T-cell (primary cell): ENCODE measurements around the gene ZDHHC23. TPM values are rescaled to one million over a fixed set of nuclear protein-coding genes. Genes with fewer than 3 reads are reported as not detected.

Experiments
- ATAC-seq, 4 experiments: fragments of 200-7000 bp in 3 of 4; fragments of 150-1000 bp in 1 of 4; cut with Tn5 transposase; replicated peaks in 1 of 4; 1 replicate in 3 of 4; 2 replicates in 1 of 4; pipeline ENCODE4 v1.10.0; 2021; ENCODE audit warnings: moderate library complexity in 3 of 4, mild to moderate bottlenecking in 2 of 4, moderate number of reproducible peaks in 1 of 4
- CTCF ChIA-PET, 2 donors: fragments of 300-600 bp; sonication (Branson Sonifier 250); formaldehyde crosslinking; loops; one replicate each; lab custom pipeline; 2022; ENCODE audit warnings: antibody characterized with exemption in 2 of 2; lab: Charles Lee
- POLR2A ChIA-PET, 2 donors: fragments of 300-600 bp; sonication (Branson Sonifier 250); formaldehyde crosslinking; loops; one replicate each; lab custom pipeline; 2022; ENCODE audit warnings: antibody characterized with exemption in 2 of 2; lab: Charles Lee
- DNase-seq, 35 experiments: peaks; one replicate each; pipeline versions ENCODE4 v3.0.0 to v3.0.0-alpha.2; 2013 to 2023
- H3K27ac ChIP-seq: one replicate; pipeline ENCODE4 v1.5.1; 2013; ENCODE audit warnings: low read length
- H3K27me3 ChIP-seq, 2 experiments: replicated peaks in 1 of 2; 1 replicate in 1 of 2; 2 replicates in 1 of 2; pipeline versions ENCODE4 v1.6.1 to v1.7.0; 2013; ENCODE audit warnings: low read length in 1 of 2, mixed read lengths in 1 of 2; ENCODE audit not compliant: control insufficient read depth in 2 of 2, insufficient read depth in 2 of 2; ENCODE audit errors: extremely low read depth in 1 of 2
- H3K36me3 ChIP-seq, 2 donors: 1 replicate in 1 of 2; 2 replicates in 1 of 2; pipeline versions ENCODE4 v1.6.1 to v1.7.0; 2013; ENCODE audit warnings: low read length in 1 of 2; ENCODE audit not compliant: control insufficient read depth in 2 of 2, insufficient read depth in 1 of 2; ENCODE audit errors: extremely low read depth in 1 of 2
- H3K4me1 ChIP-seq, 2 experiments: 1 replicate in 1 of 2; 2 replicates in 1 of 2; pipeline versions ENCODE4 v1.6.1 to v1.7.0; 2013; ENCODE audit warnings: low read length in 2 of 2, mixed read lengths in 1 of 2; ENCODE audit not compliant: insufficient read depth in 2 of 2, control insufficient read depth in 1 of 2; ENCODE audit errors: extremely low read depth in 1 of 2
- H3K4me3 ChIP-seq, 2 donors: 1 replicate in 1 of 2; 2 replicates in 1 of 2; pipeline versions ENCODE4 v1.5.1 to v1.7.0; 2013; ENCODE audit warnings: mild to moderate bottlenecking in 2 of 2, low read length in 1 of 2, moderate library complexity in 1 of 2; ENCODE audit not compliant: control insufficient read depth in 1 of 2; ENCODE audit errors: extremely low read depth in 1 of 2
- H3K9me3 ChIP-seq: 2 replicates; pipeline ENCODE4 v1.7.0; 2013
- H3K27ac Mint-ChIP-seq, 2 donors: one replicate each; pipeline ENCODE4 v1.8.0; 2020 to 2021; ENCODE audit warnings: mild to moderate bottlenecking in 2 of 2, mixed read lengths in 2 of 2
- H3K27me3 Mint-ChIP-seq, 2 donors: one replicate each; pipeline ENCODE4 v1.8.0; 2021 to 2022; ENCODE audit warnings: mixed read lengths in 2 of 2
- H3K36me3 Mint-ChIP-seq: one replicate; pipeline ENCODE4 v1.8.0; 2021; ENCODE audit warnings: mixed read lengths
- H3K4me1 Mint-ChIP-seq, 3 donors: one replicate each; pipeline ENCODE4 v1.8.0; 2020 to 2022; ENCODE audit warnings: mixed read lengths in 3 of 3, mild to moderate bottlenecking in 1 of 3
- H3K4me3 Mint-ChIP-seq, 3 donors: one replicate each; pipeline ENCODE4 v1.8.0; 2020 to 2022; ENCODE audit warnings: mild to moderate bottlenecking in 3 of 3, mixed read lengths in 3 of 3, moderate library complexity in 3 of 3
- H3K9me3 Mint-ChIP-seq, 3 donors: one replicate each; pipeline ENCODE4 v1.8.0; 2020 to 2022; ENCODE audit warnings: mixed read lengths in 3 of 3
- WGBS: methylation state at CpG from one replicate; pipeline ENCODE4 v1.1.5; 2013; ENCODE audit warnings: missing lambda C conversion rate; ENCODE audit not compliant: insufficient coverage; 5-methylcytosine and 5-hydroxymethylcytosine counted together
- total RNA-seq, 35 experiments: library from RNA in 6 of 35; stranded (reverse) in 6 of 35; fragments of 120-200 nt in 1 of 35; gene quantifications; one replicate each; pipeline versions ENCODE4 v1.2.1 to v1.2.4 and lab custom pipeline; 2013 to 2026

Gene ZDHHC23
- total RNA-seq, 5 donors from 2014 or later (not counting 1 experiment from before 2014, with no cell fraction given) = 4.4 to 7.2 (median 5.4) TPM

GRCh38 chr3:113914646-113915045, 33.2 kb upstream of the ZDHHC23 start:
- Mint-ChIP-seq H3K4me1 (peaks cover 6 to 8% (median 8%) of the 10 kb centered on the region in 3 donors), H3K9me3 (no peaks in the 10 kb centered on the region), H3K27ac (no peak overlapping the region), H3K27me3 (peaks cover 0 to 2% of the 10 kb centered on the region in 2 donors), H3K4me3 (no peak overlapping the region), H3K36me3 (no peaks in the 10 kb centered on the region)
- ATAC-seq (no peak), DNase-seq (no peak)
- no peaks in the 10 kb centered on the region for H3K27me3 ChIP-seq
- POLR2A ChIA-PET = interaction anchor here in 1 of 2 donors (0.7 kb wide), 1 partner anchor 54 kb away, joined by 3 read pairs; no protein-coding TSS in a partner anchor
- no peaks in the 10 kb centered on the region for H3K4me1 ChIP-seq
- H3K27ac ChIP-seq = no peak overlapping the region
- H3K4me3 ChIP-seq = no peak overlapping the region
- no peaks in the 10 kb centered on the region for H3K9me3 ChIP-seq
- CTCF ChIA-PET = interaction anchor here in 1 of 2 donors (0.6 to 1.1 kb wide), 3 partner anchors 98 to 179 kb away, joined by 3 to 4 read pairs (median 4); no protein-coding TSS in a partner anchor
- no CpG with 5 or more reads among the region's 2 CpGs for WGBS
- no peaks in the 10 kb centered on the region for H3K36me3 ChIP-seq

DNA sequence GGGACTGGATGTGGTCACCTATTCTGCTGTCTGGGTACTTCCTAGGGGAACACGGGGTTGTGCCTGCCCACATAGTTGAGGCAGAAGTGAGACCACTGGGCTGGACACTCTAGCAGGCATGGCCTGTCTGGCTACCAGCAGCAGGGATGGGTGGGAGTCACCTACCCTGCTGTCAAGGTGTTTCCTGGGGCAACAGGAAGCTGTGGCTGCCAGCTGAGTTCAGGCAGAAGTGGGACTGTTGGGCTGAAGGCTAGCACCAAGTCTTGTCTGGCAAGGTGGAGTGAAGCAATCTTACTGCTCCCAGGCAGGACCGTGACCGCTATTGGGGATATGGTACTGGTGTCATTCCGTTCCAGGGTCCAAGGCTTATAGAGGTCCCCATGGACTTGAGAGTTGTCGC, 20.3 kb upstream of the ZDHHC23 start:
- ChIA-PET POLR2A (no interaction called here), CTCF (no interaction called here)
- H3K9me3 ChIP-seq = no peaks in the 10 kb centered on the region
- ATAC-seq (peak in 2 of 4 experiments; percentile 24 to 32), DNase-seq (no peak)
- H3K27ac Mint-ChIP-seq = no peak overlapping the region
- peaks cover 10% of the 10 kb centered on the region for H3K36me3 Mint-ChIP-seq
- no peak overlapping the region for H3K27ac ChIP-seq
- 36% methylated on average over 4 of the region's 5 CpGs for WGBS
- H3K9me3 Mint-ChIP-seq = peaks cover 11 to 25% (median 21%) of the 10 kb centered on the region in 3 donors
- H3K36me3 ChIP-seq = no peaks in the 10 kb centered on the region
- no peak overlapping the region for H3K4me3 Mint-ChIP-seq
- peaks cover 0 to 6% of the 10 kb centered on the region in 2 experiments for H3K4me1 ChIP-seq
- H3K27me3 ChIP-seq = peaks cover 0 to 14% of the 10 kb centered on the region in 2 experiments
- no peaks in the 10 kb centered on the region for H3K4me1 Mint-ChIP-seq
- no peak overlapping the region for H3K4me3 ChIP-seq
- peaks cover 0 to 24% of the 10 kb centered on the region in 2 donors for H3K27me3 Mint-ChIP-seq

GRCh38 chr3:113946831-113947230, 982 bp upstream of the ZDHHC23 start:
- no peaks in the 10 kb centered on the region for H3K9me3 Mint-ChIP-seq
- H3K27me3 ChIP-seq = peaks cover 0 to 4% of the 10 kb centered on the region in 2 experiments
- peak overlapping the region; percentile 74 to 82 (median 81) for H3K4me3 Mint-ChIP-seq
- H3K4me3 ChIP-seq = peak overlapping the region in 1 of 2 donors; percentile 72
- no peaks in the 10 kb centered on the region for H3K36me3 ChIP-seq
- DNase-seq (no peak), ATAC-seq (no peak)
- H3K27ac ChIP-seq = no peak overlapping the region
- peaks cover 13 to 19% of the 10 kb centered on the region in 2 donors for H3K27me3 Mint-ChIP-seq
- ChIA-PET CTCF (no interaction called here), POLR2A (no interaction called here)
- no peaks in the 10 kb centered on the region for H3K9me3 ChIP-seq
- no peak overlapping the region for H3K27ac Mint-ChIP-seq
- 75% methylated on average over 1 of the region's 7 CpGs for WGBS
- H3K4me1 ChIP-seq = peaks cover 0 to 14% of the 10 kb centered on the region in 2 experiments
- H3K36me3 Mint-ChIP-seq = no peaks in the 10 kb centered on the region
- peaks cover 0 to 16% (median 9%) of the 10 kb centered on the region in 3 donors for H3K4me1 Mint-ChIP-seq

DNA sequence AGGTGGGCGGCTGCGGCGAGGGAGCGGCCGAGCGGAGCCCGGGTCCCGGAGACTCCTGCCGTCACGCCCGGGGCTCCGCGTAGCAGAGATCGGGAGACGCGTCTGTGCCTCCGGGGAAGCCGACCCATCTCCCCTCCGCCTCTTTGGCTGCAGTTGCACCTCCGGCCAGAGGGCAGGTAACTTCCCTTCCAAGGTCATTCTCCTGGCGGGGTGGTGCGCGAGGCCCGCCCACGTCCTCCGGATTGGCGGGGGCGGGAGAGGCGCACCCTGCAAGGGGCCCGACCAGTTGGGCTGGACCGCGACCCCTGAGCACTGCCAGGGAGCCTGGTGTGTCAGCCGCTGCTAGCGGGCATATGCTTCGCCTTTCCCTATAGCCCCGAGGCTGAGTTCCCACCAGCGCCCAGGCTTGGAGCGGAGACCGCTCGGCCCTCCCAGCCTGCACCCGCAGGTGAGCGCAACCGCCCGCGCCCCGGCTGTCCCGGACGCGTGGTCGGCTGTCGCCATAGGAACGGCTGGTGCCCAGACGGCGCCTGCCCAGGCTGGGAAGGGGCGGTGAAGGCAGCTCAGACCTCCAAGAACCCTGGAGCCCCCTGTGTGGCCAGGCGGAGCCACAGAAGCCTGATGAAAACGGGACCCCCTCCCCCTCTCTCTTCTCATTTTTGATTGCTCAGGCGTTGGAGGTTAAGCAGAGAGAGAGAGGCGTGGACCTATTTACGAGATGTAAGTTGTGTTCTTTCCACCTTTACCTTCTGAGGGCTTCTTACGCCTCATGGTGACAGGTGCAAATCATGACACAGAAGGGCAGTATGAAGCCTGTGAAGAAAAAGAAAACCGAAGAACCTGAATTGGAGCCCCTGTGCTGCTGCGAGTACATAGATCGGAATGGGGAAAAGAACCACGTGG, 453 bp downstream of the ZDHHC23 start:
- Mint-ChIP-seq H3K36me3 (peaks cover 4% of the 10 kb centered on the region), H3K27me3 (peaks cover 5 to 10% of the 10 kb centered on the region in 2 donors), H3K27ac (peak overlapping the region in 1 of 2 donors; percentile 25), H3K4me1 (peaks cover 4 to 20% (median 13%) of the 10 kb centered on the region in 3 donors), H3K9me3 (no peaks in the 10 kb centered on the region), H3K4me3 (peak overlapping the region; percentile 71 to 75 (median 73))
- H3K9me3 ChIP-seq = no peaks in the 10 kb centered on the region
- H3K4me1 ChIP-seq = peaks cover 0 to 14% of the 10 kb centered on the region in 2 experiments
- peak overlapping the region; percentile 74 for H3K4me3 ChIP-seq
- ChIA-PET POLR2A (no interaction called here), CTCF (no interaction called here)
- H3K27ac ChIP-seq = no peak overlapping the region
- peak in 18 of 35 experiments; percentile 3 to 43 (median 10) for DNase-seq
- 3% methylated on average over 47 of the region's 65 CpGs for WGBS
- H3K36me3 ChIP-seq = no peaks in the 10 kb centered on the region
- H3K27me3 ChIP-seq = peaks cover 0 to 4% of the 10 kb centered on the region in 2 experiments
- ATAC-seq = peak; percentile 34 to 51 (median 37)

DNA sequence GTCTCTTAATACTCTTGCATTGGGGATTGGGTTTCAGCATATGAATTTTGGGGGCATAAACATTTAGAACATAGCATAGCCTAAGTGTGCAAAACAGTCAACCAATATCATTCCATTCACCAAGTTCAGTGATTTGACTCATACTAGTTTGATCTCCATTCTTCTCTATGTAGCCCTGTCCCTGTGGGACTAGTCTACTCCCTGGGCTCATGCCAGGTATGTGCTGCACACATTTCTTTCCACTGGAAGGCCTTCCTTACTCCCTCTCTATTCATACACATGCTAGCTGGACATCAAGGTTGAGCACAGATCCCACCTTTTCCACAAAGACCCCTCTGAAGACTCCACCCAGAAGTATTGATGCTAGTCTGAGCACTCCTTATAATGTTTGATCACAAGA, 5.1 kb downstream of the ZDHHC23 start:
- POLR2A ChIA-PET = no interaction called here
- no peaks in the 10 kb centered on the region for H3K36me3 ChIP-seq
- H3K36me3 Mint-ChIP-seq = peaks cover 16% of the 10 kb centered on the region
- no peak overlapping the region for H3K4me3 Mint-ChIP-seq
- no peak for ATAC-seq
- CTCF ChIA-PET = no interaction called here
- H3K27me3 Mint-ChIP-seq = no peaks in the 10 kb centered on the region
- H3K4me1 ChIP-seq = peaks cover 7 to 16% of the 10 kb centered on the region in 2 experiments
- H3K27ac Mint-ChIP-seq = no peak overlapping the region
- no peak overlapping the region for H3K27ac ChIP-seq
- DNase-seq = no peak
- peaks cover 0 to 4% of the 10 kb centered on the region in 2 experiments for H3K27me3 ChIP-seq
- no peaks in the 10 kb centered on the region for H3K9me3 ChIP-seq
- H3K4me1 Mint-ChIP-seq = peaks cover 12 to 23% (median 17%) of the 10 kb centered on the region in 3 donors
- H3K9me3 Mint-ChIP-seq = no peaks in the 10 kb centered on the region
- H3K4me3 ChIP-seq = no peak overlapping the region

GRCh38 chr3:113953677-113954076, 5.9 kb downstream of the ZDHHC23 start:
- ChIA-PET CTCF (no interaction called here), POLR2A (no interaction called here)
- Histone ChIP-seq H3K4me3 (no peak overlapping the region), H3K27ac (no peak overlapping the region), H3K4me1 (peaks cover 7 to 8% of the 10 kb centered on the region in 2 experiments), H3K27me3 (peaks cover 0 to 4% of the 10 kb centered on the region in 2 experiments), H3K36me3 (no peaks in the 10 kb centered on the region), H3K9me3 (no peaks in the 10 kb centered on the region)
- ATAC-seq (no peak), DNase-seq (no peak)
- no peak overlapping the region for H3K27ac Mint-ChIP-seq
- WGBS = 40% methylated on average over 7 of the region's 7 CpGs
- peaks cover 21% of the 10 kb centered on the region for H3K36me3 Mint-ChIP-seq
- H3K27me3 Mint-ChIP-seq = no peaks in the 10 kb centered on the region
- no peak overlapping the region for H3K4me3 Mint-ChIP-seq
- peaks cover 12 to 21% (median 15%) of the 10 kb centered on the region in 3 donors for H3K4me1 Mint-ChIP-seq
- H3K9me3 Mint-ChIP-seq = no peaks in the 10 kb centered on the region
